WTC11 (cell line): ENCODE measurements around the gene ALDH1A2. TPM values are rescaled to one million over a fixed set of nuclear protein-coding genes. Genes with fewer than 3 reads are reported as not detected.

Source experiments
- ATAC-seq: fragments of 200-7000 bp; cut with Tn5 transposase; 2 replicates; pipeline ENCODE4 v1.10.0; 2021; ENCODE audit warnings: mild to moderate bottlenecking, moderate library complexity
- CTCF ChIA-PET: fragments of 300-600 bp; sonication (Branson Sonifier 250); formaldehyde crosslinking; loops from one replicate; lab custom pipeline; 2021; ENCODE audit warnings: antibody characterized with exemption; lab: Charles Lee
- POLR2A ChIA-PET: fragments of 350-600 bp; sonication (Branson Sonifier 250); formaldehyde crosslinking; loops from one replicate; lab custom pipeline; 2021; ENCODE audit warnings: antibody characterized with exemption; lab: Charles Lee
- DNase-seq: peaks from one replicate; pipeline ENCODE4 v3.0.0; 2021; ENCODE audit warnings: low spot score
- H3K27ac Mint-ChIP-seq: 2 replicates; pipeline ENCODE4 v1.8.0; 2021; ENCODE audit warnings: mixed read lengths
- H3K27me3 Mint-ChIP-seq: 2 replicates; pipeline ENCODE4 v1.8.0; 2021; ENCODE audit warnings: low read depth, mild to moderate bottlenecking, moderate library complexity, mixed read lengths
- H3K36me3 Mint-ChIP-seq: 2 replicates; pipeline ENCODE4 v1.8.0; 2021; ENCODE audit warnings: mixed read lengths
- H3K4me1 Mint-ChIP-seq: 2 replicates; pipeline ENCODE4 v1.8.0; 2022; ENCODE audit warnings: mixed read lengths
- H3K4me3 Mint-ChIP-seq: 2 replicates; pipeline ENCODE4 v1.8.0; 2021; ENCODE audit warnings: mild to moderate bottlenecking, moderate library complexity, mixed read lengths
- H3K9me3 Mint-ChIP-seq: 2 replicates; pipeline ENCODE4 v1.8.0; 2021; ENCODE audit warnings: mixed read lengths
- CBFB ChIP-seq: sonication (generic); formaldehyde crosslinking; IDR thresholded peaks from 2 replicates; pipeline ENCODE4 v1.8.1; 2022; ENCODE audit warnings: mild to moderate bottlenecking, low read depth, missing genetic modification reagents
- ELF4 ChIP-seq: sonication (generic); formaldehyde crosslinking; IDR thresholded peaks from 2 replicates; pipeline ENCODE4 v1.8.1; 2022; ENCODE audit warnings: low read depth, mild to moderate bottlenecking, moderate library complexity, missing genetic modification reagents
- GABPB1 ChIP-seq: sonication (generic); formaldehyde crosslinking; IDR thresholded peaks from 2 replicates; pipeline ENCODE4 v1.8.1; 2023; ENCODE audit warnings: mild to moderate bottlenecking, missing genetic modification reagents
- GTF2I ChIP-seq: fragments of 250-450 bp; sonication (Bioruptor Pico); conservative IDR thresholded peaks from 2 replicates; pipeline ENCODE4 v1.4.0; 2021; ENCODE audit warnings: mild to moderate bottlenecking
- IRF2 ChIP-seq: sonication (generic); formaldehyde crosslinking; IDR thresholded peaks from 2 replicates; pipeline ENCODE4 v1.8.0; 2022; ENCODE audit warnings: low read depth, missing genetic modification reagents, borderline replicate concordance
- NFATC4 ChIP-seq: fragments of 250-450 bp; sonication (Bioruptor Pico); IDR thresholded peaks from 2 replicates; pipeline ENCODE4 v1.9.0; 2021; ENCODE audit warnings: mild to moderate bottlenecking
- NFYB ChIP-seq: sonication (generic); formaldehyde crosslinking; conservative IDR thresholded peaks from 2 replicates; pipeline ENCODE4 v1.8.0; 2022; ENCODE audit warnings: low read depth, missing genetic modification reagents
- NR3C1 ChIP-seq: sonication (generic); formaldehyde crosslinking; conservative IDR thresholded peaks from 2 replicates; pipeline ENCODE4 v1.8.1; 2023; ENCODE audit warnings: low read depth, mild to moderate bottlenecking, missing genetic modification reagents
- ZBTB21 ChIP-seq: sonication (generic); formaldehyde crosslinking; IDR thresholded peaks from 2 replicates; pipeline ENCODE4 v1.8.1; 2023; ENCODE audit warnings: mild to moderate bottlenecking, missing genetic modification reagents, borderline replicate concordance
- ZNF121 ChIP-seq: sonication (generic); formaldehyde crosslinking; IDR thresholded peaks from 2 replicates; pipeline ENCODE4 v1.8.0; 2023; ENCODE audit warnings: missing genetic modification reagents
- total RNA-seq: library from RNA; stranded (reverse); gene quantifications from 3 replicates; pipeline ENCODE4 v1.2.3, GENCODE V29; 2021
- TF ChIP-seq, protein P1 (sequence below): sonication (generic); formaldehyde crosslinking; IDR thresholded peaks from 2 replicates; pipeline ENCODE4 v1.8.1; 2023; ENCODE audit warnings: mild to moderate bottlenecking, missing genetic modification reagents, borderline replicate concordance
- TF ChIP-seq, protein P2 (sequence below): sonication (generic); formaldehyde crosslinking; IDR thresholded peaks from 2 replicates; pipeline ENCODE4 v1.8.1; 2023; ENCODE audit warnings: mild to moderate bottlenecking, missing genetic modification reagents
- TF ChIP-seq, protein P3 (sequence below): sonication (generic); formaldehyde crosslinking; IDR thresholded peaks from 2 replicates; pipeline ENCODE4 v1.8.1; 2023; ENCODE audit warnings: mild to moderate bottlenecking, missing genetic modification reagents
- TF ChIP-seq, protein P4 (sequence below): sonication (generic); formaldehyde crosslinking; IDR thresholded peaks from 2 replicates; pipeline ENCODE4 v1.8.1; 2022; ENCODE audit warnings: low read depth, mild to moderate bottlenecking, moderate library complexity, missing genetic modification reagents, borderline replicate concordance
- TF ChIP-seq, protein P5 (sequence below): fragments of 250-450 bp; sonication (Bioruptor Pico); IDR thresholded peaks from 2 replicates; pipeline ENCODE4 v1.9.0; 2021; ENCODE audit warnings: mild to moderate bottlenecking
- TF ChIP-seq, protein P6 (sequence below): fragments of 250-450 bp; sonication (Bioruptor Pico); IDR thresholded peaks from 2 replicates; pipeline ENCODE4 v1.9.0; 2021; ENCODE audit warnings: mild to moderate bottlenecking, borderline replicate concordance
- TF ChIP-seq, protein P7 (sequence below): sonication (generic); formaldehyde crosslinking; IDR thresholded peaks from 2 replicates; pipeline ENCODE4 v1.8.0; 2022; ENCODE audit warnings: missing genetic modification reagents

The ALDH1A2 gene
- total RNA-seq, 1 experiment from 2014 or later = 1.1 TPM

DNA sequence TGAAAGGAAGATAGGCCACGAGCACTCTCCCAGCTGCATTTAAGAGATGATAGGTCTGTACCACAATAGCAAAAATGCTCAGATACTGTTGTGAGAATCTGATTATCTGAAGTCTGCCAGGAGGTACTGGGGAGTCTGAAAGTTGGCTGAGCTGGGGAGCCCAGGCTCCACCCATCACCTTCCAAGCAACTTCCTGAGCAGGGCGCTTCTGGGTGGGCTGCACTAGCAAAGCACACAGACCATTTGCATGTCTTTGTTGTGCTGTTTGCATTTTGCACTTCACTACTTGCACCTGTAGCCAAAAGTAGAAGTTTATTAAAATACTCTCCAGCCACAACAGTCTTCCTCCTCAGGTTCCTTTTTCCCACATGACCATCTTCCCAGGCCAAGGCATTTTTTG, 133.2 kb downstream of the ALDH1A2 start (continued):
- TF ChIP-seq, protein P1, sequence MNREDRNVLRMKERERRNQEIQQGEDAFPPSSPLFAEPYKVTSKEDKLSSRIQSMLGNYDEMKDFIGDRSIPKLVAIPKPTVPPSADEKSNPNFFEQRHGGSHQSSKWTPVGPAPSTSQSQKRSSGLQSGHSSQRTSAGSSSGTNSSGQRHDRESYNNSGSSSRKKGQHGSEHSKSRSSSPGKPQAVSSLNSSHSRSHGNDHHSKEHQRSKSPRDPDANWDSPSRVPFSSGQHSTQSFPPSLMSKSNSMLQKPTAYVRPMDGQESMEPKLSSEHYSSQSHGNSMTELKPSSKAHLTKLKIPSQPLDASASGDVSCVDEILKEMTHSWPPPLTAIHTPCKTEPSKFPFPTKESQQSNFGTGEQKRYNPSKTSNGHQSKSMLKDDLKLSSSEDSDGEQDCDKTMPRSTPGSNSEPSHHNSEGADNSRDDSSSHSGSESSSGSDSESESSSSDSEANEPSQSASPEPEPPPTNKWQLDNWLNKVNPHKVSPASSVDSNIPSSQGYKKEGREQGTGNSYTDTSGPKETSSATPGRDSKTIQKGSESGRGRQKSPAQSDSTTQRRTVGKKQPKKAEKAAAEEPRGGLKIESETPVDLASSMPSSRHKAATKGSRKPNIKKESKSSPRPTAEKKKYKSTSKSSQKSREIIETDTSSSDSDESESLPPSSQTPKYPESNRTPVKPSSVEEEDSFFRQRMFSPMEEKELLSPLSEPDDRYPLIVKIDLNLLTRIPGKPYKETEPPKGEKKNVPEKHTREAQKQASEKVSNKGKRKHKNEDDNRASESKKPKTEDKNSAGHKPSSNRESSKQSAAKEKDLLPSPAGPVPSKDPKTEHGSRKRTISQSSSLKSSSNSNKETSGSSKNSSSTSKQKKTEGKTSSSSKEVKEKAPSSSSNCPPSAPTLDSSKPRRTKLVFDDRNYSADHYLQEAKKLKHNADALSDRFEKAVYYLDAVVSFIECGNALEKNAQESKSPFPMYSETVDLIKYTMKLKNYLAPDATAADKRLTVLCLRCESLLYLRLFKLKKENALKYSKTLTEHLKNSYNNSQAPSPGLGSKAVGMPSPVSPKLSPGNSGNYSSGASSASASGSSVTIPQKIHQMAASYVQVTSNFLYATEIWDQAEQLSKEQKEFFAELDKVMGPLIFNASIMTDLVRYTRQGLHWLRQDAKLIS (CRISPR knock-in tag) = no peak
- TF ChIP-seq, protein P2, sequence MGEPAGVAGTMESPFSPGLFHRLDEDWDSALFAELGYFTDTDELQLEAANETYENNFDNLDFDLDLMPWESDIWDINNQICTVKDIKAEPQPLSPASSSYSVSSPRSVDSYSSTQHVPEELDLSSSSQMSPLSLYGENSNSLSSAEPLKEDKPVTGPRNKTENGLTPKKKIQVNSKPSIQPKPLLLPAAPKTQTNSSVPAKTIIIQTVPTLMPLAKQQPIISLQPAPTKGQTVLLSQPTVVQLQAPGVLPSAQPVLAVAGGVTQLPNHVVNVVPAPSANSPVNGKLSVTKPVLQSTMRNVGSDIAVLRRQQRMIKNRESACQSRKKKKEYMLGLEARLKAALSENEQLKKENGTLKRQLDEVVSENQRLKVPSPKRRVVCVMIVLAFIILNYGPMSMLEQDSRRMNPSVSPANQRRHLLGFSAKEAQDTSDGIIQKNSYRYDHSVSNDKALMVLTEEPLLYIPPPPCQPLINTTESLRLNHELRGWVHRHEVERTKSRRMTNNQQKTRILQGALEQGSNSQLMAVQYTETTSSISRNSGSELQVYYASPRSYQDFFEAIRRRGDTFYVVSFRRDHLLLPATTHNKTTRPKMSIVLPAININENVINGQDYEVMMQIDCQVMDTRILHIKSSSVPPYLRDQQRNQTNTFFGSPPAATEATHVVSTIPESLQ (CRISPR knock-in tag) = no peak
- TF ChIP-seq NFYB = no peak
- TF ChIP-seq NFATC4 = no peak
- no peak for TF ChIP-seq NR3C1 (CRISPR knock-in tag)
- TF ChIP-seq, protein P3, sequence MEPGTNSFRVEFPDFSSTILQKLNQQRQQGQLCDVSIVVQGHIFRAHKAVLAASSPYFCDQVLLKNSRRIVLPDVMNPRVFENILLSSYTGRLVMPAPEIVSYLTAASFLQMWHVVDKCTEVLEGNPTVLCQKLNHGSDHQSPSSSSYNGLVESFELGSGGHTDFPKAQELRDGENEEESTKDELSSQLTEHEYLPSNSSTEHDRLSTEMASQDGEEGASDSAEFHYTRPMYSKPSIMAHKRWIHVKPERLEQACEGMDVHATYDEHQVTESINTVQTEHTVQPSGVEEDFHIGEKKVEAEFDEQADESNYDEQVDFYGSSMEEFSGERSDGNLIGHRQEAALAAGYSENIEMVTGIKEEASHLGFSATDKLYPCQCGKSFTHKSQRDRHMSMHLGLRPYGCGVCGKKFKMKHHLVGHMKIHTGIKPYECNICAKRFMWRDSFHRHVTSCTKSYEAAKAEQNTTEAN (CRISPR knock-in tag) = no peak

DNA sequence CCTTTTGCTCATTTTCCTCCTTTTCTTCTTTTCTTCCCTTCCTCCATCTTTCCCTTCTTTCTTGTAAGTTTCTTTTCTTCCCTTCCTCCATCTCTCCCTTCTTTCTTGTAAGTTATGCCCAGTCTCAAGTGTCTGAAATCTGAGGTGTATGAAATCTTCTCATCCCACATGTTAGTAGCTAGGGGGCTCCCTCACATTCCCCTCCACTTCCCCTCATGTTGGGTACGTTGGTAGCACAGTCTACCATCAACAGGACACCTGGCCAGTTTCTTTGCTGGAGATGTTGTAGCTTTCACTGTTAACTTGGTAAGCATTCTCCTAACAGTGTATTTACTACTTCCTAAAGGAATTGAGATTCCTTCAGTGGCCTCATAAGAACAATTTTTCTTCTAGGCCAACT, 133.9 kb downstream of the ALDH1A2 start:
- H3K27me3 Mint-ChIP-seq = peaks cover 3% of the 10 kb centered on the region; the same call in 1 of the 2 replicates
- H3K9me3 Mint-ChIP-seq = peaks cover 27% of the 10 kb centered on the region
- peaks cover 19% of the 10 kb centered on the region for H3K4me1 Mint-ChIP-seq
- no peak overlapping the region for H3K4me3 Mint-ChIP-seq
- CTCF ChIA-PET = interaction anchor here (0.7 to 2.0 kb wide), 5 partner anchors 12 to 180 kb away, joined by 3 to 7 read pairs (median 4); no protein-coding TSS in a partner anchor
- no peak for DNase-seq
- POLR2A ChIA-PET = no interaction called here
- H3K27ac Mint-ChIP-seq = no peak overlapping the region
- no peak for ATAC-seq
- no peaks in the 10 kb centered on the region for H3K36me3 Mint-ChIP-seq
- TF ChIP-seq, protein P4, sequence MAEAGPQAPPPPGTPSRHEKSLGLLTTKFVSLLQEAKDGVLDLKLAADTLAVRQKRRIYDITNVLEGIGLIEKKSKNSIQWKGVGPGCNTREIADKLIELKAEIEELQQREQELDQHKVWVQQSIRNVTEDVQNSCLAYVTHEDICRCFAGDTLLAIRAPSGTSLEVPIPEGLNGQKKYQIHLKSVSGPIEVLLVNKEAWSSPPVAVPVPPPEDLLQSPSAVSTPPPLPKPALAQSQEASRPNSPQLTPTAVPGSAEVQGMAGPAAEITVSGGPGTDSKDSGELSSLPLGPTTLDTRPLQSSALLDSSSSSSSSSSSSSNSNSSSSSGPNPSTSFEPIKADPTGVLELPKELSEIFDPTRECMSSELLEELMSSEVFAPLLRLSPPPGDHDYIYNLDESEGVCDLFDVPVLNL = no peak
- no peak for TF ChIP-seq ELF4 (CRISPR knock-in tag)
- no peak for TF ChIP-seq GTF2I
- TF ChIP-seq, protein P5, sequence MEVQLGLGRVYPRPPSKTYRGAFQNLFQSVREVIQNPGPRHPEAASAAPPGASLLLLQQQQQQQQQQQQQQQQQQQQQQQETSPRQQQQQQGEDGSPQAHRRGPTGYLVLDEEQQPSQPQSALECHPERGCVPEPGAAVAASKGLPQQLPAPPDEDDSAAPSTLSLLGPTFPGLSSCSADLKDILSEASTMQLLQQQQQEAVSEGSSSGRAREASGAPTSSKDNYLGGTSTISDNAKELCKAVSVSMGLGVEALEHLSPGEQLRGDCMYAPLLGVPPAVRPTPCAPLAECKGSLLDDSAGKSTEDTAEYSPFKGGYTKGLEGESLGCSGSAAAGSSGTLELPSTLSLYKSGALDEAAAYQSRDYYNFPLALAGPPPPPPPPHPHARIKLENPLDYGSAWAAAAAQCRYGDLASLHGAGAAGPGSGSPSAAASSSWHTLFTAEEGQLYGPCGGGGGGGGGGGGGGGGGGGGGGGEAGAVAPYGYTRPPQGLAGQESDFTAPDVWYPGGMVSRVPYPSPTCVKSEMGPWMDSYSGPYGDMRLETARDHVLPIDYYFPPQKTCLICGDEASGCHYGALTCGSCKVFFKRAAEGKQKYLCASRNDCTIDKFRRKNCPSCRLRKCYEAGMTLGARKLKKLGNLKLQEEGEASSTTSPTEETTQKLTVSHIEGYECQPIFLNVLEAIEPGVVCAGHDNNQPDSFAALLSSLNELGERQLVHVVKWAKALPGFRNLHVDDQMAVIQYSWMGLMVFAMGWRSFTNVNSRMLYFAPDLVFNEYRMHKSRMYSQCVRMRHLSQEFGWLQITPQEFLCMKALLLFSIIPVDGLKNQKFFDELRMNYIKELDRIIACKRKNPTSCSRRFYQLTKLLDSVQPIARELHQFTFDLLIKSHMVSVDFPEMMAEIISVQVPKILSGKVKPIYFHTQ (CRISPR knock-in tag) = no peak
- TF ChIP-seq, protein P6, sequence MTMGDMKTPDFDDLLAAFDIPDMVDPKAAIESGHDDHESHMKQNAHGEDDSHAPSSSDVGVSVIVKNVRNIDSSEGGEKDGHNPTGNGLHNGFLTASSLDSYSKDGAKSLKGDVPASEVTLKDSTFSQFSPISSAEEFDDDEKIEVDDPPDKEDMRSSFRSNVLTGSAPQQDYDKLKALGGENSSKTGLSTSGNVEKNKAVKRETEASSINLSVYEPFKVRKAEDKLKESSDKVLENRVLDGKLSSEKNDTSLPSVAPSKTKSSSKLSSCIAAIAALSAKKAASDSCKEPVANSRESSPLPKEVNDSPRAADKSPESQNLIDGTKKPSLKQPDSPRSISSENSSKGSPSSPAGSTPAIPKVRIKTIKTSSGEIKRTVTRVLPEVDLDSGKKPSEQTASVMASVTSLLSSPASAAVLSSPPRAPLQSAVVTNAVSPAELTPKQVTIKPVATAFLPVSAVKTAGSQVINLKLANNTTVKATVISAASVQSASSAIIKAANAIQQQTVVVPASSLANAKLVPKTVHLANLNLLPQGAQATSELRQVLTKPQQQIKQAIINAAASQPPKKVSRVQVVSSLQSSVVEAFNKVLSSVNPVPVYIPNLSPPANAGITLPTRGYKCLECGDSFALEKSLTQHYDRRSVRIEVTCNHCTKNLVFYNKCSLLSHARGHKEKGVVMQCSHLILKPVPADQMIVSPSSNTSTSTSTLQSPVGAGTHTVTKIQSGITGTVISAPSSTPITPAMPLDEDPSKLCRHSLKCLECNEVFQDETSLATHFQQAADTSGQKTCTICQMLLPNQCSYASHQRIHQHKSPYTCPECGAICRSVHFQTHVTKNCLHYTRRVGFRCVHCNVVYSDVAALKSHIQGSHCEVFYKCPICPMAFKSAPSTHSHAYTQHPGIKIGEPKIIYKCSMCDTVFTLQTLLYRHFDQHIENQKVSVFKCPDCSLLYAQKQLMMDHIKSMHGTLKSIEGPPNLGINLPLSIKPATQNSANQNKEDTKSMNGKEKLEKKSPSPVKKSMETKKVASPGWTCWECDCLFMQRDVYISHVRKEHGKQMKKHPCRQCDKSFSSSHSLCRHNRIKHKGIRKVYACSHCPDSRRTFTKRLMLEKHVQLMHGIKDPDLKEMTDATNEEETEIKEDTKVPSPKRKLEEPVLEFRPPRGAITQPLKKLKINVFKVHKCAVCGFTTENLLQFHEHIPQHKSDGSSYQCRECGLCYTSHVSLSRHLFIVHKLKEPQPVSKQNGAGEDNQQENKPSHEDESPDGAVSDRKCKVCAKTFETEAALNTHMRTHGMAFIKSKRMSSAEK (CRISPR knock-in tag) = no peak
- TF ChIP-seq, protein P7, sequence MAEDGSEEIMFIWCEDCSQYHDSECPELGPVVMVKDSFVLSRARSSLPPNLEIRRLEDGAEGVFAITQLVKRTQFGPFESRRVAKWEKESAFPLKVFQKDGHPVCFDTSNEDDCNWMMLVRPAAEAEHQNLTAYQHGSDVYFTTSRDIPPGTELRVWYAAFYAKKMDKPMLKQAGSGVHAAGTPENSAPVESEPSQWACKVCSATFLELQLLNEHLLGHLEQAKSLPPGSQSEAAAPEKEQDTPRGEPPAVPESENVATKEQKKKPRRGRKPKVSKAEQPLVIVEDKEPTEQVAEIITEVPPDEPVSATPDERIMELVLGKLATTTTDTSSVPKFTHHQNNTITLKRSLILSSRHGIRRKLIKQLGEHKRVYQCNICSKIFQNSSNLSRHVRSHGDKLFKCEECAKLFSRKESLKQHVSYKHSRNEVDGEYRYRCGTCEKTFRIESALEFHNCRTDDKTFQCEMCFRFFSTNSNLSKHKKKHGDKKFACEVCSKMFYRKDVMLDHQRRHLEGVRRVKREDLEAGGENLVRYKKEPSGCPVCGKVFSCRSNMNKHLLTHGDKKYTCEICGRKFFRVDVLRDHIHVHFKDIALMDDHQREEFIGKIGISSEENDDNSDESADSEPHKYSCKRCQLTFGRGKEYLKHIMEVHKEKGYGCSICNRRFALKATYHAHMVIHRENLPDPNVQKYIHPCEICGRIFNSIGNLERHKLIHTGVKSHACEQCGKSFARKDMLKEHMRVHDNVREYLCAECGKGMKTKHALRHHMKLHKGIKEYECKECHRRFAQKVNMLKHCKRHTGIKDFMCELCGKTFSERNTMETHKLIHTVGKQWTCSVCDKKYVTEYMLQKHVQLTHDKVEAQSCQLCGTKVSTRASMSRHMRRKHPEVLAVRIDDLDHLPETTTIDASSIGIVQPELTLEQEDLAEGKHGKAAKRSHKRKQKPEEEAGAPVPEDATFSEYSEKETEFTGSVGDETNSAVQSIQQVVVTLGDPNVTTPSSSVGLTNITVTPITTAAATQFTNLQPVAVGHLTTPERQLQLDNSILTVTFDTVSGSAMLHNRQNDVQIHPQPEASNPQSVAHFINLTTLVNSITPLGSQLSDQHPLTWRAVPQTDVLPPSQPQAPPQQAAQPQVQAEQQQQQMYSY (CRISPR knock-in tag) = no peak
- no peak for TF ChIP-seq CBFB (CRISPR knock-in tag)
- no peak for TF ChIP-seq IRF2 (CRISPR knock-in tag)
- no peak for TF ChIP-seq ZBTB21 (CRISPR knock-in tag)
- no peak for TF ChIP-seq ZNF121 (CRISPR knock-in tag)
- TF ChIP-seq GABPB1 (CRISPR knock-in tag) = no peak
